PFSK-1 (cell line): ENCODE measurements around the gene ZNF155.

Experiments
- POLR2AphosphoS5 ChIP-seq: IDR thresholded peaks from 2 replicates; pipeline ENCODE4 v1.6.1; 2012; ENCODE audit warnings: low read depth, mild to moderate bottlenecking, control low read depth, low read length, moderate library complexity
- SIN3A ChIP-seq: IDR thresholded peaks from 2 replicates; pipeline ENCODE4 v1.6.1; 2012; ENCODE audit warnings: mild to moderate bottlenecking, low read length, moderate library complexity, borderline replicate concordance; ENCODE audit not compliant: insufficient read depth

DNA sequence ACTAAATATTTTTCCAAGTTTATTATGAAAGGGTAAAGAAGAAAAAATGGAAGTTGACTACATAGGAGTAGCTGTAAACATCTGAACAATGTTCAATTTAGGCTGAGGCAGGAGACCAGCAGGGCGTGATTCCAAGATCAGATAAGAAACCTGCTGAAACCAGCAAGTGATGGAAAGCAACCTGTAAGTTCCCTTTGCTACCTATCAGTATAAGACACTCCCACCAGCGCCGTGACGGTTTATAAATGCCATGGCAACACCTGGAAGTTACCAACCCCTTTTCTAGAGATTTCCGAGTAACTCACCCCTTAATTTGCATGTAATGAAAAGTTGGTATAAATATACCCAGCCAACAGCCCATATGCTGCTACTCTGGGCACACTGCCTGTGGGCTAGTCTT lies 47.8 kb upstream of the ZNF155 start:
- TF ChIP-seq POLR2AphosphoS5 = no peak
- TF ChIP-seq SIN3A = no peak
